ENCODE measurements around the gene FAM209B.

Gene FAM209B

DNA sequence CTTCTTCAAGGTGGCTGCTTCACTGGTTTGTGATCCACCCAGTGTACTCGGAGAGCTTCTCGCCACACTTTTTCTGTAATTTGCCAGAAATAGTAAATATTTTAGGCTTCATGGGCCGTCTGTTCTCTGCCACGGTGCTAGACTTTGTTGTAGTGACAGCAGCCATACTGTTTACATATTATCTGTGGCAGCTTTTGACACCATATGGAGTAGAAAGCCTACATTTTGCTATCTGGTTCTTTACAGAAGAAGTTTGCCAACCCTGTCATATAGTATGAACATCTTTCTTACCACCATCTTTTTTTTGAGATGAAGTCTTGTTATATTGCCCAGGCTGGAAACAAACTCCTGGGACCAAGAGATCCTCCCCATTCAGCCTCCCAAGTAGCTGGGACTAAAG, 32.5 kb downstream of the FAM209B start:
- H3K4me3 ChIP-seq (ENCODE audit: low read length) = no peak overlapping the region
- TF ChIP-seq, protein P1, sequence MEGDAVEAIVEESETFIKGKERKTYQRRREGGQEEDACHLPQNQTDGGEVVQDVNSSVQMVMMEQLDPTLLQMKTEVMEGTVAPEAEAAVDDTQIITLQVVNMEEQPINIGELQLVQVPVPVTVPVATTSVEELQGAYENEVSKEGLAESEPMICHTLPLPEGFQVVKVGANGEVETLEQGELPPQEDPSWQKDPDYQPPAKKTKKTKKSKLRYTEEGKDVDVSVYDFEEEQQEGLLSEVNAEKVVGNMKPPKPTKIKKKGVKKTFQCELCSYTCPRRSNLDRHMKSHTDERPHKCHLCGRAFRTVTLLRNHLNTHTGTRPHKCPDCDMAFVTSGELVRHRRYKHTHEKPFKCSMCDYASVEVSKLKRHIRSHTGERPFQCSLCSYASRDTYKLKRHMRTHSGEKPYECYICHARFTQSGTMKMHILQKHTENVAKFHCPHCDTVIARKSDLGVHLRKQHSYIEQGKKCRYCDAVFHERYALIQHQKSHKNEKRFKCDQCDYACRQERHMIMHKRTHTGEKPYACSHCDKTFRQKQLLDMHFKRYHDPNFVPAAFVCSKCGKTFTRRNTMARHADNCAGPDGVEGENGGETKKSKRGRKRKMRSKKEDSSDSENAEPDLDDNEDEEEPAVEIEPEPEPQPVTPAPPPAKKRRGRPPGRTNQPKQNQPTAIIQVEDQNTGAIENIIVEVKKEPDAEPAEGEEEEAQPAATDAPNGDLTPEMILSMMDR (conservative IDR thresholded peaks at IDR 0.05; ENCODE audit: low read length) = no peak

DNA sequence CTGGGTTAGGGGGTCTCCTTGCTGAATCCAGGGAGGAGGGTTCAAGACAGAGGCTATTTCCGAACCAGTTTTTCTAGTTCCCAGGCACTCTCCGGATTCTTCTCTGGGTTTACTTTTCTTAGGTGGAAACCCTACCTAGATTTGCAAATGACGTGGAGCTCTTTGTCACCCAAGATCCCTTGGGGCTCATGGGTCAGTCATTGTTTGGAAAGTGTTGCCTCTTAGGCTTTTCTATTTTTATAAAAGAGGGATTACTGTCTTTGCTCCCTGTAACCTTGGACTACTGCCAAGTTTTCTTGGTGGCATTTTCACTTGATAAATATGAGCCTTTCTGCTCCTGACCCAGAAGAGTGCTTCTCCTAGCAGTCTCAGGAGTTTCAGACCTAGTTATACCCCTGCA, 33.6 kb downstream of the FAM209B start:
- TF ChIP-seq, protein P1 (conservative IDR thresholded peaks at IDR 0.05; ENCODE audit: low read length) = no peak
- DNase-seq (ENCODE audit: low read depth) = no peak
- H3K4me3 ChIP-seq (ENCODE audit: low read length) = no peak overlapping the region

More for the DNA sequence above, 32.5 kb downstream of the FAM209B start:
- no peak for DNase-seq (ENCODE audit: low read depth)

DNA sequence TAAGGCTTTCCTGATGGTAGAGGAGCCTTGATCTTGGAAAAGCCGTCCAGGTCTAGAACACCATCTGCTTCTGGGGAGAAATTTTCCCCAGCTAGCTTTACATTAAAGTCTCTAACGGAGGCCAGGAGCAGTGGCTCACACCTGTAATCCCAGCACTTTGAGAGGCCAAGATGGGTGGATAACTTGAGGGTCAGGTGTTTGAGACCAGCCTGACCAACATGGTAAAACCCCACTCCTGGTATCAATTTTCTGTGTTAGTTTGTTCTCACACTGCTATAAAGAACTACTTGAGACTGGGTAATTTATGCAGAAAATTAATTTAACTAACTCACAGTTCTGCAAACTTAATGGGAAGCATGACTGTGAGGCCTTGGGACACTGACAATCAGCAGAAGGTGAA, 37.8 kb downstream of the FAM209B start:
- TF ChIP-seq, protein P1 (conservative IDR thresholded peaks at IDR 0.05; ENCODE audit: low read length) = no peak
- no peak overlapping the region for H3K4me3 ChIP-seq (ENCODE audit: low read length)

DNA sequence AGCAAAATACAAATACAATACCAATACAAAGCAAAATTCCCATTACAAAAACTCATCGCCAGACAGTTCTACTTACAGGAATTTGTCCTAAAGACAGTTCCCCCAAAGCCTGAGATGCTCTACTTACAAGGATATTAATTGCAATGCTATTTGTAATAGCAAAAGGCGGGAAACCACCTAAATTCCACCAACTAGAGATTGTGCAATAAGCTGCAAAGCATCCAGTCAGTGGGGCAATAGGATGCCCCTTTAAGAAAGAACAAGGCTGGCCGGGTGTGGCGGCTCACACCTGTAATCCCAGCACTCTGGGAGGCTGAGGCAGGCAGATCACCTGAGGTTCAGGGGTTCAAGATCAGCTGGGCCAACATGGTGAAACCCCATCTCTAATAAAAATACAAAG, 39.1 kb downstream of the FAM209B start:
- TF ChIP-seq, protein P1 (conservative IDR thresholded peaks at IDR 0.05; ENCODE audit: low read length) = no peak
- DNase-seq (ENCODE audit: low read depth) = no peak
- H3K4me3 ChIP-seq (ENCODE audit: low read length) = no peak overlapping the region

More for the DNA sequence above, 37.8 kb downstream of the FAM209B start:
- DNase-seq (ENCODE audit: low read depth) = no peak

DNA sequence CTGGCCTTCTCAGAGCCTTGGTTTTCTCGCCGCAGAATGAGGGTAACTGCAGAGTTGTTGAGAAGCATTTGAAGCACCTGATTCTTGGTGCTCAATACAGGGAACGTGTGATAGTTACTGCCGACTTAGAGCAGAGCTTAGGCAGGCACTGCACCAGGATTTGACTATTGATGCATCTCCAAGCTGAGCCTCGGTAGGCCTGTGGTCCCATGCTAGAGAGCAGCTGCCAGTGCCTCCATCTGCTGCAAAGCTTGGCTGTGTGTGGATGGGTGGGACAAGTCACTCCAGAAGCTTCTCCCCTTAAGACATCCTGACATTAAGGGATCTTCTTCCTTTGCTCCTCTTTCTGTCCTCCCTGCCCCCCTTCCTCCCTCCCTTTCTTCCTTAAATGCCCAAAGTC, 40.9 kb downstream of the FAM209B start:
- H3K4me3 ChIP-seq (ENCODE audit: low read length) = no peak overlapping the region
- DNase-seq (ENCODE audit: low read depth) = no peak

DNA sequence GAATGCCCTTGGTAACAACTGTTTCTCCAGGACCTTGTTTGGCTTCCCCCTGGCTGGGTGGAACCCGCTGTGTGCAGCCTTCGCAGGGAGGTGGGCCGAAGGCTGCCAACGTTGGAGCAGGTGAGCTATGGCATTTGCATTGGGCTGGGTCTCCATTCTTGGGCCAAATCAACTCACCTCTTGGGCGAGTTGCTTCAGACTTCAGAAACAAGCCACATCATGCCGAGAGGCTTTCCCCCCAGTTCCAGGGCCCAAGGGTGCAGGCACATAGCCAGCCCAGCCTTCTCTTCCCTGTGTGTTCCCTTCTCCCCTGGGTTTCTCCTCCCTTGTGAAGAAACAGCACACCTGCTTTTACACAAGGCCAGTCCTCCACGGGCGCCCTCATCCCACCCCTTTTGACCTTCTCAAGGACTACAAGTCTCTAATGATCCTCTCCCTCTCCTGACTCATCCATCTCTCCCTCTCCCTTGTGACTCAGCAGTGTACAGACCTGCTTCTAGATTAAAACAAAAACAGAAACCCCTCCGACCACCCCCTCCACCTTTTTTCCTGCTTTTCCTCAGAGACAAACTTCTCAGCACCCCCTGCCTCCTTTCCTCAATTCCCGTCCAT, 41.6 kb downstream of the FAM209B start:
- TF ChIP-seq, protein P1 (conservative IDR thresholded peaks at IDR 0.05; ENCODE audit: low read length) = no peak
- DNase-seq (ENCODE audit: low read depth) = no peak
- H3K4me3 ChIP-seq (ENCODE audit: low read length) = no peak overlapping the region

More for the DNA sequence above, 40.9 kb downstream of the FAM209B start:
- TF ChIP-seq, protein P1 (conservative IDR thresholded peaks at IDR 0.05; ENCODE audit: low read length) = no peak

DNA sequence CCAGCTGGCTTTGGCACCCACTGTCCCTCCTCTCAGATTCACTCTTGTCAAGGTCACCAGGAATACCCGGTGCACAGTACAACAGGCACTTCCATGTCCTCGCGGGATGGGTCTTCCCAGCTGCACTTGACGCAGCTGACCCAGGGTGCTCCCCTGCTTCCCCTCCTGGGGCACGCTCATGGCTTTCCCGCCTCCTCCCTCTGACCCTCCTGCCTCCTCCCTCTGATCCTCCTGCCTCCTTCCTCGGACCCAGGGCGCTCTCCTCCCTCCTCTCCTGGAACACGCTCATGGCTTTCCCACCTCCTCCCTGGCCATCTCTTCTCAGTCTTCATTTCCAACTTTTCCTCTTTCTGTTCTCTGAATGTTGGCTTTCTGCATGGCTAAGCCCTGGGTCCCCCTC, 42.1 kb downstream of the FAM209B start:
- H3K4me3 ChIP-seq (ENCODE audit: low read length) = no peak overlapping the region
- no peak for DNase-seq (ENCODE audit: low read depth)
- TF ChIP-seq, protein P1 (conservative IDR thresholded peaks at IDR 0.05; ENCODE audit: low read length) = no peak
